ENCODE results near the gene SEC16B.

DNA sequence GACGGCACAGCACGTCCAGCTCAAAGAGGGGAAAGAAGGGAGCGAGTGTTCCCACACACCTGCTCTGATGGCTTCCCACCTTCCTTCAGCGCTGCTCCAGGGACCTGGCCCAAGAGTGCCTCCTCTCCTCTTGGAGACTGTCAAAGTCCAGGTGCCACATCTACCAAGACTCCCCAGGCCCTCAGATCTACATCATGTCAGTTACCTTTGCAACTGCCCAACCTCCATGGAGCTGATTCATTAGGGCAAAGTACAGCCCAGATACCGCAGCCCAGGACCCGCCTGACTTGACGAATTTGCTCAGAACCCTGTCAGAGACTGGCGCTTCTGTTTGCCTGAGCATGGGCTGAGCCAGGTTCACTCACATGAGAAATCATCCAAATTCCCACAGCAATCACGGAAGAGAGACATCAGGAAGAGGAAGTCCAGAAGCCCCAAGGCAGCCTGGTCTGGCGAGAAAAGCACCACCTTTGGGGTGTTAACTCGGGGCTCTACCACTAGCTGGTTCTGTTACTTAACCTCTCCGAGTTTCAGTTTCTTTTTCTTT is at the start of gene SEC16B:
- TF ChIP-seq GATA2 (IDR thresholded peaks at IDR 0.05; ENCODE audit: low read depth, low read length) (no peak), GATA3 (IDR thresholded peaks at IDR 0.05; ENCODE audit: low read depth, low read length) (no peak)
